ENCODE measurements around the gene ZNF516.

GRCh38 chr18:76457957-76458356, 37.1 kb downstream of the ZNF516 start:
- no peak for TF ChIP-seq SIN3A (IDR thresholded peaks at IDR 0.05; ENCODE audit: borderline replicate concordance, insufficient read depth, low read length)
- no peak for TF ChIP-seq REST (IDR thresholded peaks at IDR 0.05; ENCODE audit: insufficient read depth in 1 of 2, low read depth in 2 of 2, low read length in 2 of 2)
- TF ChIP-seq POLR2AphosphoS5 (IDR thresholded peaks at IDR 0.05; ENCODE audit: low read depth, low read length) = no peak
- no peak for TF ChIP-seq TAF1 (IDR thresholded peaks at IDR 0.05; ENCODE audit: borderline replicate concordance, insufficient read depth, low read length)
- no peak for TF ChIP-seq FOXP2 (optimal IDR thresholded peaks at IDR 0.05; ENCODE audit: borderline replicate concordance, extremely low read depth, extremely low read length, insufficient read depth)
